DMS53 treated with DMSO at 0.1 percent for 48 hours (cell line): ENCODE measurements around the gene ACYP2.

Experiments
- DNase-seq: peaks from one replicate; lab custom pipeline; 2025; ENCODE audit not compliant: unreplicated experiment; lab: John Stamatoyannopoulos, UW

ACYP2 gene

GRCh38 chr2:54212456-54212855 lies 97.0 kb downstream of the ACYP2 start:
- DNase-seq, result no peak

DNA sequence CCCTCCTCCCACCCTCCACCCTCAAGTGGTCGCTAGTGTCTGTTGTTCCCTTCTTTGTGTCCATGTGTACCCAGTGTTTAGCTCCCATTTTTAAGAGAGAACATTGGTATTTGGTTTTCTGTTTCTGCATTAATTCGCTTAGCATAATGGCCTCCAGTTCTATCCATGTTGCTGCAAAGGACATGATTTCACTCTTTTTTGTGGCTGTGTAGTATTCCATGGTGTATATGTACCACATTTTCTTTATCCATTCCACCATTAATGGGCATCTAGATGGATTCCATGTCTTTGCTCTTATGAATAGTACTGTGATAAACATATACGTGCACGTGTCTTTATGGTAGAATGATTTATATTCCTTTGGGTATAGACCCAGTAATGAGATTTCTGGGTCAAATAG lies 97.7 kb downstream of the ACYP2 start:
- DNase-seq, result no peak

DNA sequence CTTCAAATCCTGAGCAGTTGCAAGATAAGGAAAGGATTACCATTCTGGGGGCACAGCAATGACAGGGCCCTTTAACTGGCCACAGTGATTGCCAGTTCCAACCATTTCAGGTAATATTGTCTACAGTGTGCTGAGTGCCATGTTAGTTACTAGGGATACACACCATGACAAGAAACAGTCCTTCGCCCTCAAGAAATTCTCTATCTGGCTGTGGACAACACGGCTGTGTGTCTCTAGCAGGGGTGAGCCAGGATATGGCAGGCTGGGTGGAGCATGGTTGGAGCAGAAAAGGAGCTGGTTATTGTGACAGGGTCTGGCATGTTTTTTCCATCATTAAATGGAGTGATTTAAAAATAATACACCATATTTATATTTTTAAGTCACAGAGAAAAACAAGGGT lies 109.6 kb downstream of the ACYP2 start:
- no peak for DNase-seq

DNA sequence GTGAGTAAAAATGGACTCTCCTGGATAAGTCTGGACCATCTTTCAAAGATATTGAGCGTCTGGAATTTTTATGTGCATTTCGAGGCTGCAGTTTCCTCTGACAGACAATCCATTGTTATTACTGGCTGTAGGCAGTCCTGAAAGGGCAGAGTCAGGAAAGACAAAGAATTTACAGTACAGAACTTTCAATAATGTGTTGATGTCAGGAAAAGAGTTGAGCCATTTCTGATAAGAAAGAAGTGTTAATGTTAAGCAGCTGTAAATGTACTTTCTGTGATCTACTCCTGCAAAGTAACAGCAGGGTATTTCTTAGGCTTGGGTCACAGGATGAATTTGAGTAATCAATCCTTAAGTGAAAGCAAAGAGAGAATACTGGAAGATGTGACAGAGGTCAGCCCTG lies 110.8 kb downstream of the ACYP2 start:
- DNase-seq, result no peak

GRCh38 chr2:54227798-54228197 lies 112.4 kb downstream of the ACYP2 start:
- DNase-seq, result no peak

- DNase-seq, result no peak
Observed at GRCh38 chr2:54228945-54229344, 113.5 kb downstream of the ACYP2 start.

DNA sequence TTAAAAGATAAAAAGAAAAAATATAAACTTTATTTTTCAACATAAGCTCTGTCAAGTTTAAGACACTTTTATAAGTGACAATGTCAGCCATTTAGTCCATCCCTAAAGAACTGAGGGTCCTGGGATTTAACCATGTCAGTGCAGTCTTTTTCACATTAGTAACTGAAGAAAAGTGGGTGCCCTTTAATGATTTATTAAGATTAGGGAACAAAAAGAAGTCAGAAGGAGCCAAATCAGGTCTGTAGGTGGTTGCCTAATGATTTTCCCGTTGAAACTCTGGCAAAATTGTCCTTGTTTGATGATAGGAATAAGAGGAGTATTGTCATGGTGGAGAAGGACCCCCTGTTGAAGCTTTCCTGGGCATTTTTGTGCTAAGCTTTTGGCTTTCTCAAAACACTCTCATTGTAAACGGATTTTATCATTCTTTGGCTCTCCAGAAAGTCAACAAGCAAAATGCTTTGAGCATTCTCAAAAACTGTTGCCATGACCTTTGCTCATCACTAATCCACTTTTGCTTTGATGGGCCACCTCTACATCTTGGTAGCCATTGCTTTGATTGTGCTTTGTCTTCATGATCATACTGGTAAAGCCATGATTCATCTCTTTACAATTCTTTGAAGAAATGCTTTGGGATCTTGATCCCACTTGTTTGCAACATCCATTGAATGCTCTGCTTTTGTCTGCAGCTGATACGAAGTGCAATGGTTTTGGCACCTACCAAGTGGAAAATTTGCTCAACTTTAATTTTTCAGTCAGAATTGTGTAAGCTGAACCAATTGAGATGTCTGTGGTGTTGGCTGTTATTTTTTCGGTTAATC lies 118.6 kb downstream of the ACYP2 start:
- no peak for DNase-seq

- no peak for DNase-seq
Observed at GRCh38 chr2:54237428-54237827, 122.0 kb downstream of the ACYP2 start.

DNA sequence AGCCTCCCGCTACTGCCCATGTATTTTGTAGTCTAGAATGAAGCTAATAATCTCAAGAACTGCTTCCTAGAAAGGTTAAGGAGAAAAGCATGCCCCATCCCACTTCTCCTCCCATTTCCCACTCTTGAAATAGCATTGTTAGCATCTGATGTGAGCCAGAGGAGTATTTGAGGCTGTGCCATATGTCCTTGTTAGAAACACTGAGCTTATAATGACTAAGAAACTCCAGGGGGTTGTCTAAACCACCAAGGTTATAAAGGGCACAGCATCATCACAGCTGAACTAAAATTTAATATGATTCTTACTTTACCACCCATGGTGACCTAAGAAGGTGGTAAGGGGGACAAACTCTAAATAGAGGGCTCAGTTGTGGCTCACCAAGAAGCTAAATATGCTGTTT lies 124.0 kb downstream of the ACYP2 start:
- no peak for DNase-seq

GRCh38 chr2:54240515-54241469 lies 125.4 kb downstream of the ACYP2 start:
- DNase-seq, result no peak

GRCh38 chr2:54247115-54247514 lies 131.7 kb downstream of the ACYP2 start:
- DNase-seq, result no peak

DNA sequence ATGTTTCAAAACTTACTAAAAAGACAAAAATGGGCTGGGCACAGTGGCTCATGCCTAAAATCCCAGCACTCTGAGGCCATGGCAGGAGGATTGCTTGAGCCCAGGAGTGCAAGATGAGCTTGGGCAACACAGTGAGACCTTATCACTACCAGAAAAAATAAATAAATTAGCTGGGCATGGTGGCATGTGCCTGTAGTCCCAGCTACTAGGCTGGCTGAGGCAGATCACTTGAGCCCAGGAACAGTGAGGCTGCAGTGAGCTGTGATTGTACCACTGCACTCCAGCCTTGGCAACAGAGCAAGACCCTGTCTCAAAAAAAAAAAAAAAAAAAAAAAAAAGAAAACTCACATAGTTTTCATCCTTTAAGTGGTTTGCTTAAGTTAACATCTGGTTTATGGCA lies 134.2 kb downstream of the ACYP2 start:
- DNase-seq, result no peak

DNA sequence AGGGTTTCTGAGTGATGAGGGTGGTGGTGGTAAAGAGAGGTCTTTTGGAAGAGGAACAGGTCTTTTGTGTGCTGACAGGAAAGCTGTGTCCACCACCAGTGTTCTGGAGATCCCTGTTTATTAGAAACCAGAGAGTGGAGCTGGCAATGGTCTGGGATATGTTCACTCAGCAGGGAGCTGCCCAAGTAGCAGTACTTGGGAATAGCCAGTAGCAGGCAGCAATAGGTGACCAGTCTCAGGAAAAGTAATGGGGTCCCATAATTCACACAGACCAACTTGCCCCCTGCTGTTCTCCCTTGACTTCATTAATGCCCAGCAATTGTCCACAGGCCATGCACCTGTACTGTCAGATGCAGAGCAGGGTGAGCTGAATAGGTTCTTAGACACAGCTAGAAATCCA lies 138.8 kb downstream of the ACYP2 start:
- no peak for DNase-seq

DNA sequence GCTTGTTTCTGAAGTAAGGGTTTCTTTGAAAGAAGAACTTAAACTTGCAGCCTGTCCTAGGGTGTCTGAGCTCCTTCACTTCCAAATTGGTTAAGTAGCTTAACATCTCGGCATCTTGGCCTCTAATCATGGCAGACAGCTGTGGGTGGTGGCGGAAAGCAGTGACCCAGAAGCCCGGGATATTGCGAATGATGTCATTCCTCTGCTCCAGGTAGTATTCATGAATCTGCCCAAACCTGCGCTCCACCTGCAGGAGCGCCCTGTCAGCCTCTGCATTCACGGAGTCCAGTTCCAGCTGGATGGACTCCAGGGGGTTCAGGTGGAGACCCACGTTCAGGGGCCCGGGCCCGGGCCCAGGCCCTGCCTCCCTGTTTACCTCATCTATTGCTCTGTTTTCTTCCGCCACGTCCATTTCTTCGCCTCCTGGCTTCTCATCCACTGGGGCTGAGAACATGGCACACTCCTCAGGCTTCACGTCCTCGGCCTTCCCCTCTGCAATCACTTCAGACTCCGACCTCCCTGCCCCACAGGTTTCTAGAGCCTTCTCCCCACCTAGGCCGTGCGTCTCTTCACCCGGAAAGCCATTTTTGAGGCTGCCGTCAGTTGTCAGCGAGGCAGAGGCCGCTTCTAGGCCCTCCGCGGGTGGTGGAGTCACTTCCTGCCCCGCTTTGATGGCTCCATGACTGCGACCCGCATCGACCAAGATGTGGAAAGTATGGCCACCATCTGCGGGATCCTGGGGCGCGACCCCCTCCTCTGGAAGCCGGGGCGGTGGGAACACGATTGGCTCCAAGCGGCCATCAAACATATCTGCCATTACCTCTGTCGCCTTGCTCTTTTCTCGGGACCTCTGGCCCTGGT lies 140.0 kb downstream of the ACYP2 start:
- no peak for DNase-seq

DNA sequence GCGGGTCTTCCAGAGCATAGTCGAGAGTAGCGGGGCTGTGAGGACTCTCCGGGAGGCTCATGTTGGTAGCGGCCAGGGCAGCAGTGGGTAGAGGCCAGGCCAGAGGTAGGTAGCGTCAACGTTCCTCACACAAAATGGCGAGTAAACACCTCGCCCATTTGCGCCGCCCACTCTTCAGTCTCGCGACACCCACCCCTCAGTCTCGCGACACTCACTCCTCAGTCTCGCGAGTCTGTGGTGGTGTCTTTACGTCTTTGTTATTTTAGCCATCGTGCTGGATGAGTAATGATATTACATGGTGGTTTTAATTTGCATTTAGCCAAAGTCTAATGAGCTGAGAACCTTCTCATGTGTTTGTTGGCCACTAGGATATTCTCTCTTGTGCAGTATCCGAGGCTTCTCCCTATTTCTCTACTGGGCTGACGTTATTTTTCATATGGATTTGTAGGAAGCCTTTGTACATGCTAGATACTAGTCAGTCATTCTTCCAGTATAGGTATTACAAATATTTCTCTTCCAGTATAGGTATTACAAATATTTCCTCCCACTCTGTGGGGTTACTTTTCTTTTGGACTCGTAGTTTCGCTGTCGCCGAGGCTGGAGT lies 140.8 kb downstream of the ACYP2 start, which contains the start of gene TSPYL6:
TSPYL6 (minus strand) TSS at position 139 of the 604 bp plus-strand sequence; CDS start at position 61, 78 bp downstream.
- no peak for DNase-seq

GRCh38 chr2:54258166-54258565 lies 142.8 kb downstream of the ACYP2 start:
- no peak for DNase-seq

DNA sequence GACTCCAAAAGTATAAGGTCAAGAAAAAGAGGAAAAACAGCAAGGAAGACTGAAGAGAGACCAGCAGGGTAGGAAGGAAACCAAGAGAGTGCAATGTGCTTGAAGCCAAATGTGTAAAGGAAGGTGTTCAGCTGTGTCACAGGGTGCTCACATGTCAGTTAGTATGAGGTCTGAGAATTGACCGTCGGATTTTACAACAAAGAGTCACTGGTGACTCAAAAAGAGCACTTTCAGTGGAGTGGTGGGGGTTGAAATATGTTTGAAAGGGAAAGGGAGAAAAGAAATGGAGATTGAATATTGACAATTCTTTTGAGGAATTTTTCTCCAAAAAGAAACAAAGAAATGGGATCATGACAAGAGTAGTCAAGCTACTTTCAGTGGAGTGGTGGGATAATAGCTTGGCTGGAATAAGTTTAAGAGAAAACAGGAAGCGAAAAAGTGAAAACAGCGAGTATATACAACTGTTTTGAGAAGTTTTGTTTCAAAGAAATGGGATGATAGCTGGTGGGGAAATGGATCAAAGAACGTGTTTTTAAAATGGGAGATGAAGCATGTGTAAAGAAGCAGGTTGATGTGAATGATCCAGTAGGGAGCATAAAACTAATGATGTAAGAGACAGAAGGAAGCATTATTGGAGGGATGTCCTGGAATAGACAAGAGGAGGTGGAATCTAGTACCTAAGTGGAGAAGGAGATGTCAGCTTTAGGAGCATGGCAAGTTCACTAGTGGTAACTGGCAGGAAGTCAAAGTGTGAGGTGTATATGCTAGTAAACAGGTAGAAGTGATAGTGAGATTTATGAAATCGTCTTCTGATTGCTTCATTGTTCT lies 144.2 kb downstream of the ACYP2 start:
- no peak for DNase-seq

DNA sequence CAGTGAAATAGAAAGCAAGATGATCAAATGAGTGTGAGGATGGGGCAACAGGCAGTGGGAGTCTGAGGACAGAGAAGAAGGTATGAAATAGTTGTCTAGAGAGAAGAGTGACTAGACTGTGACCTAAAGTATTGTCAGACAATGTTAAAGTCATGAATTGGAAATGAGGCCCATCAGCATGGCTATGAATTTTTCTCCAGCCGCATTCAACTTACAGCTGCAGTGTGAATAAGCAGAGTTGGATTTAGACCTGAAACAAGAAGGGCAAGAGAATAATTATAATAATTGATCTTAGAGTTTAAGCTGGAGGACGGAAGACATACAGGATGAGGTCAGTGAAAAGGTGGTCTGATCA lies 144.8 kb downstream of the ACYP2 start:
- no peak for DNase-seq

GRCh38 chr2:54261537-54261936 lies 146.1 kb downstream of the ACYP2 start:
- no peak for DNase-seq
